Type B pancreatic cell (in vitro differentiated cells): ENCODE results near the gene ANKRD10. TPM values are rescaled to one million over a fixed set of nuclear protein-coding genes. Genes with fewer than 3 reads are reported as not detected.
A peak's percentile ranks its signal among the peaks of the same experiment; 100 is the strongest.

Experiments used
- DNase-seq: peaks from one replicate; pipeline ENCODE4 v3.0.0; 2021; ENCODE audit warnings: mixed read lengths; ENCODE audit not compliant: unreplicated experiment; ENCODE audit errors: extremely low spot score
- H3K27ac Mint-ChIP-seq: 2 replicates; pipeline ENCODE4 v1.8.0; 2021; ENCODE audit warnings: mild to moderate bottlenecking, mixed read lengths
- H3K27me3 Mint-ChIP-seq: 2 replicates; pipeline ENCODE4 v1.8.0; 2021; ENCODE audit warnings: mixed read lengths
- H3K36me3 Mint-ChIP-seq: 2 replicates; pipeline ENCODE4 v1.8.0; 2021; ENCODE audit warnings: mixed read lengths
- H3K4me1 Mint-ChIP-seq: one replicate; pipeline ENCODE4 v1.8.0; 2021; ENCODE audit warnings: mixed read lengths; ENCODE audit not compliant: unreplicated experiment
- H3K4me3 Mint-ChIP-seq: 2 replicates; pipeline ENCODE4 v1.8.0; 2021; ENCODE audit warnings: mild to moderate bottlenecking, mixed read lengths
- H3K9me3 Mint-ChIP-seq: 2 replicates; pipeline ENCODE4 v1.8.0; 2021; ENCODE audit warnings: mixed read lengths
- CTCF ChIP-seq: fragments of 200-600 bp; sonication (generic); conservative IDR thresholded peaks from 2 replicates; pipeline ENCODE4 v1.5.0; 2021; ENCODE audit warnings: antibody characterized with exemption, mild to moderate bottlenecking
- total RNA-seq: library from RNA; stranded (reverse); gene quantifications from 2 replicates; pipeline ENCODE4 v1.2.1, GENCODE V29; 2021; ENCODE audit warnings: low replicate concordance

The ANKRD10 gene
- total RNA-seq, 1 donor from 2014 or later, result 142 TPM

DNA sequence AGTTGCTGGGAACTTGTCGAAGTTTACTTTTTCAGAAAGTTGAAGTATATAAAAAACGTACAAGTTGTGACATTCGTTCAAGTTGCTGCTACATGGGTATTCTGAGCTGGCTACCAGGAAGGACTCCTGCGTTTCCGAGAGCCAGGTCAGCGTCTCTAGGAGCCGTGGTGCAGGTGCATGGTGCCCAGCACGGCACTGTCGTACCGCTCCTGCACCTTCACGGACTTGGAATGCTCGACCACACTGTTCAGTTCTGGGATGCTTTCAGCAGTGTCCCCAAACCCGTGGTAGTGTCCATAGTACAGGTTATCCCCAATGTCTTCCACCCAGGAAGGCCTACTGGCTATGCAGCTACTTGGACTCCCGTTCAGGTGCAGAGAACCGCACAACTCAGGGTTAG is 35.4 kb downstream of the ANKRD10 start:
- Mint-ChIP-seq H3K9me3 (no peaks in the 10 kb centered on the region), H3K4me1 (peaks cover 24% of the 10 kb centered on the region), H3K36me3 (peaks cover 3% of the 10 kb centered on the region), H3K27ac (no peak overlapping the region), H3K4me3 (no peak overlapping the region), H3K27me3 (no peaks in the 10 kb centered on the region)
- no peak for TF ChIP-seq CTCF
- DNase-seq, result no peak

DNA sequence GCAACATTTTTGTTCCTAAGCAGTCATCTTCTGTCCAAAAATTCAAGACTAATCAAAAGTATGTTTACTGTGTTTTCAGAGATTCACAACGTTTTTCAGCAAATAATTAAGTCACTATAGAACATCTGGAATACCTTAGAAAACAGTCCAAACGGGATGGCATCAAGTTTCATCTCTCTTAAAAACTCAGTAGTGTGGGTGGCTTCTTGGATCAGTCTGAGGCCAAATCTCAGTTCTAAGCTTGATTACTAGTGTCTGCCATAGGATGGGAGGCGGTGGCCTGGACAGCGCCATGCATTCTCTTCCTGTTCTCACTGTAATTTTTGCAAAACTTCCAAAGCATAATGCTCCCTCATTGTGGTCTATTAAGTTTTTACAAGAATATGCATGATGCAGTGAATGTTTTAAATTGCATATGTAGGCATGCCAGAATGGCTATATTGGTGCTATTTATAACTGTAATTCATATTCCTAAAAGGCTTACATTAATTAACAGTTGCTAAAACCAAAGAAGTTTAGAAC is 37.1 kb downstream of the ANKRD10 start:
- peaks cover 24% of the 10 kb centered on the region for H3K4me1 Mint-ChIP-seq
- no peaks in the 10 kb centered on the region for H3K9me3 Mint-ChIP-seq
- no peak for TF ChIP-seq CTCF
- no peak overlapping the region for H3K4me3 Mint-ChIP-seq
- H3K27me3 Mint-ChIP-seq, result no peaks in the 10 kb centered on the region
- H3K27ac Mint-ChIP-seq, result no peak overlapping the region
- DNase-seq, result no peak
- H3K36me3 Mint-ChIP-seq, result peaks cover 3% of the 10 kb centered on the region

GRCh38 chr13:110876609-110877008 is 38.3 kb downstream of the ANKRD10 start:
- no peak for TF ChIP-seq CTCF
- no peaks in the 10 kb centered on the region for H3K27me3 Mint-ChIP-seq
- peak overlapping the region; percentile 8 for H3K4me3 Mint-ChIP-seq
- H3K36me3 Mint-ChIP-seq, result peaks cover 3% of the 10 kb centered on the region
- no peak overlapping the region for H3K27ac Mint-ChIP-seq
- H3K4me1 Mint-ChIP-seq, result peaks cover 18% of the 10 kb centered on the region
- H3K9me3 Mint-ChIP-seq, result no peaks in the 10 kb centered on the region
- no peak for DNase-seq

GRCh38 chr13:110875241-110875640 is 39.6 kb downstream of the ANKRD10 start:
- Mint-ChIP-seq H3K4me1 (peaks cover 32% of the 10 kb centered on the region), H3K36me3 (peaks cover 3% of the 10 kb centered on the region), H3K4me3 (peak overlapping the region; percentile 84), H3K9me3 (no peaks in the 10 kb centered on the region), H3K27me3 (no peaks in the 10 kb centered on the region), H3K27ac (peak overlapping the region; percentile 57)
- no peak for DNase-seq
- TF ChIP-seq CTCF, result no peak

DNA sequence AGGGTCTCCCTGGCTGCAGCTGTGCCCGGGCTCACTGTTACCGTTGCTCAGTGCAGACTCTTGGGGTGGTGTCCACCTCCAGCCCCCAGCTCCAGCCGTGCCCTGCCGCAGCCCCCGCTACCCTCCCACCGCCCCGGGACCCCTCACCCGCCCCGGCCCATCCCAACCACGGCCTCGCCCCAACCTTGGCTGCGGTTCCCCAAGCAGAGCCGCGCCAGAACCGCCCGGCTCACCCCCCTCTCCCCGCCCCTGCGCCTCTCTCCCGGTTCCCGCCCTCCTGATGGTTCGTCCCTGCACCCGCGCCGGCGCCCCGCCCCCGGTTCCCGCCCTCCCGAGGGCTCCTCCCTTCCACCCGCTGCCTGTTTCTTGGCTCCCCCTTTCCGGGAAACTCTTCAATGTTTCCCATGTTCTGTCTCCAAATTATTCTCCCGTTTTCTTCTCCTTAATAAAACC is 40.3 kb downstream of the ANKRD10 start:
- H3K27me3 Mint-ChIP-seq, result no peaks in the 10 kb centered on the region
- no peaks in the 10 kb centered on the region for H3K9me3 Mint-ChIP-seq
- H3K4me3 Mint-ChIP-seq, result peak overlapping the region; percentile 84
- peak; percentile 83 for DNase-seq
- no peak for TF ChIP-seq CTCF
- no peaks in the 10 kb centered on the region for H3K36me3 Mint-ChIP-seq
- H3K4me1 Mint-ChIP-seq, result peaks cover 33% of the 10 kb centered on the region
- H3K27ac Mint-ChIP-seq, result peak overlapping the region; percentile 57
